Sigmoid colon (tissue), 3 donors: ENCODE data around the gene SLC9A9.

Source experiments
- POLR2A ChIP-seq, 2 donors: fragments of 450-650 bp; IDR thresholded peaks; one replicate each; pipeline ENCODE4 v1.6.1; 2016; ENCODE audit warnings: antibody characterized with exemption in 2 of 2, mild to moderate bottlenecking in 2 of 2, moderate library complexity in 2 of 2
- TF ChIP-seq, protein P1 (sequence below), 4 experiments: fragments of 450-650 bp in 3 of 4; fragments of 200-600 bp in 1 of 4; IDR thresholded peaks; one replicate each; pipeline ENCODE4 v1.5.1; 2016 to 2019; ENCODE audit warnings: antibody characterized with exemption in 4 of 4, mild to moderate bottlenecking in 3 of 4, moderate library complexity in 2 of 4

- TF ChIP-seq, protein P1, sequence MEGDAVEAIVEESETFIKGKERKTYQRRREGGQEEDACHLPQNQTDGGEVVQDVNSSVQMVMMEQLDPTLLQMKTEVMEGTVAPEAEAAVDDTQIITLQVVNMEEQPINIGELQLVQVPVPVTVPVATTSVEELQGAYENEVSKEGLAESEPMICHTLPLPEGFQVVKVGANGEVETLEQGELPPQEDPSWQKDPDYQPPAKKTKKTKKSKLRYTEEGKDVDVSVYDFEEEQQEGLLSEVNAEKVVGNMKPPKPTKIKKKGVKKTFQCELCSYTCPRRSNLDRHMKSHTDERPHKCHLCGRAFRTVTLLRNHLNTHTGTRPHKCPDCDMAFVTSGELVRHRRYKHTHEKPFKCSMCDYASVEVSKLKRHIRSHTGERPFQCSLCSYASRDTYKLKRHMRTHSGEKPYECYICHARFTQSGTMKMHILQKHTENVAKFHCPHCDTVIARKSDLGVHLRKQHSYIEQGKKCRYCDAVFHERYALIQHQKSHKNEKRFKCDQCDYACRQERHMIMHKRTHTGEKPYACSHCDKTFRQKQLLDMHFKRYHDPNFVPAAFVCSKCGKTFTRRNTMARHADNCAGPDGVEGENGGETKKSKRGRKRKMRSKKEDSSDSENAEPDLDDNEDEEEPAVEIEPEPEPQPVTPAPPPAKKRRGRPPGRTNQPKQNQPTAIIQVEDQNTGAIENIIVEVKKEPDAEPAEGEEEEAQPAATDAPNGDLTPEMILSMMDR (IDR thresholded peaks at IDR 0.05), result no peak
- no peak for TF ChIP-seq POLR2A (IDR thresholded peaks at IDR 0.05)
Observed at GRCh38 chr3:143769616-143770015, 78.7 kb downstream of the SLC9A9 start.
